ENCODE measurements around the gene EEFSEC.

DNA sequence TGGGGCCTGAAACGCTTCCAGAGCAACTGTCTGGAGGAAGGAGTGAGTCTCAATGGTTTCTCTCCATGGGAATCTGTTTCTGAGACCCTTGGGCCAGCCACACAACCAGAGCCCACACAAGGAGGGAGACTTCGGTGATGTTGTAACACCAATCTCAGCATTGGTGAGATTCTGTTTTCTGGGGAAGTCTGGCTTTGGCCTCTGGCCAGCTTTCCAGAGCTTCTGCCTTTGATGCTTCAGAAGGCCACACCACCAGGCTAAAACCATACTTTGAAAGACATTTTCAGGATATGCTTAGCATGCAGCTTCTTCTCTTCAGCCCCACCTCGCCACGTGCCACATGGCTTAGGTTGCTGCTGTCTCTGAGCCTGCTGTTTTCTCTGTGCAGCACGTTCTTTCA, 3.6 kb upstream of the EEFSEC start:
- TF ChIP-seq, protein P1, sequence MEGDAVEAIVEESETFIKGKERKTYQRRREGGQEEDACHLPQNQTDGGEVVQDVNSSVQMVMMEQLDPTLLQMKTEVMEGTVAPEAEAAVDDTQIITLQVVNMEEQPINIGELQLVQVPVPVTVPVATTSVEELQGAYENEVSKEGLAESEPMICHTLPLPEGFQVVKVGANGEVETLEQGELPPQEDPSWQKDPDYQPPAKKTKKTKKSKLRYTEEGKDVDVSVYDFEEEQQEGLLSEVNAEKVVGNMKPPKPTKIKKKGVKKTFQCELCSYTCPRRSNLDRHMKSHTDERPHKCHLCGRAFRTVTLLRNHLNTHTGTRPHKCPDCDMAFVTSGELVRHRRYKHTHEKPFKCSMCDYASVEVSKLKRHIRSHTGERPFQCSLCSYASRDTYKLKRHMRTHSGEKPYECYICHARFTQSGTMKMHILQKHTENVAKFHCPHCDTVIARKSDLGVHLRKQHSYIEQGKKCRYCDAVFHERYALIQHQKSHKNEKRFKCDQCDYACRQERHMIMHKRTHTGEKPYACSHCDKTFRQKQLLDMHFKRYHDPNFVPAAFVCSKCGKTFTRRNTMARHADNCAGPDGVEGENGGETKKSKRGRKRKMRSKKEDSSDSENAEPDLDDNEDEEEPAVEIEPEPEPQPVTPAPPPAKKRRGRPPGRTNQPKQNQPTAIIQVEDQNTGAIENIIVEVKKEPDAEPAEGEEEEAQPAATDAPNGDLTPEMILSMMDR (IDR thresholded peaks at IDR 0.05): no peak
- TF ChIP-seq POLR2A (IDR thresholded peaks at IDR 0.05): no peak

All from adrenal gland (tissue), 5 donors.